HAP-1 (cell line): Measurements from ENCODE around the gene TTLL3.

Experiments used
- DNase-seq, 2 experiments: peaks; one replicate each; pipeline ENCODE4 v3.0.0-alpha.2; 2016 to 2020; ENCODE audit warnings: low spot score in 2 of 2
- H3K27me3 ChIP-seq: fragments of 250-450 bp; sonication (Bioruptor Pico); 2 replicates; pipeline ENCODE4 v1.5.1; 2020; ENCODE audit warnings: low read depth, mild to moderate bottlenecking, moderate library complexity
- H3K36me3 ChIP-seq: fragments of 250-450 bp; sonication (Bioruptor Pico); replicated peaks from 2 replicates; pipeline ENCODE4 v1.5.1; 2020; ENCODE audit warnings: mild to moderate bottlenecking
- H3K4me1 ChIP-seq: fragments of 250-450 bp; sonication (Bioruptor Pico); 2 replicates; pipeline ENCODE4 v1.5.1; 2020; ENCODE audit warnings: mild to moderate bottlenecking
- H3K4me3 ChIP-seq: fragments of 250-450 bp; sonication (Bioruptor Pico); 2 replicates; pipeline ENCODE4 v1.5.1; 2020; ENCODE audit warnings: mild to moderate bottlenecking, moderate library complexity
- H3K9me3 ChIP-seq: fragments of 250-450 bp; sonication (Bioruptor Pico); 2 replicates; pipeline ENCODE4 v1.5.1; 2020; ENCODE audit warnings: mild to moderate bottlenecking, moderate library complexity
- in situ Hi-C: fragments of 300-500 bp; cut with MboI; formaldehyde crosslinking; loops from 3 replicates; pipeline ENCODE4 v1.14.3; 2020; ENCODE audit warnings: low sequenced_read_pairs, inconsistent platforms, mixed read lengths

Gene TTLL3

DNA sequence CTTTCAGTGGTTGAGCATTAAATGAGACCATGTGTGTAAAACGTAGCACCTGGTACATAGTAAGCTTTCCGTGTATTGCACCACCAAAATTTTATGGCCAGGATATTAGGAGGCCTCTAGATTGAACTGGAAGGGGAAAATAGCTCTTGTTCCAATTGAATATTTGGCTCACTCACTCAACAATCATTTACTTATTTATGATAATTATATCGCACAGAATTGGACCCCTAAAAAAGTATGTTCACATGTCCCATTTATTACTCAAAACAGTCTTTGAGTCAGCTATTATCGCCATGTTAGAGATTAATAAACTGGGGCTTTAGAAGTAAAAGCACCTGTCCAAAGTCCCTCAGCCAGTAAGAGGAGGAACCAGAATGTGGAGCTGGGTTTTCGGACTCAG lies 5.1 kb upstream of the TTLL3 start:
- Histone ChIP-seq H3K36me3 (peaks cover 80% of the 10 kb centered on the region), H3K4me3 (no peak overlapping the region), H3K9me3 (no peaks in the 10 kb centered on the region), H3K4me1 (no peaks in the 10 kb centered on the region), H3K27me3 (no peaks in the 10 kb centered on the region)
- in situ Hi-C loops = no loop called here
- no peak for DNase-seq

GRCh38 chr3:9806137-9806536 lies 3.9 kb upstream of the TTLL3 start:
- DNase-seq = no peak
- Histone ChIP-seq H3K4me3 (no peak overlapping the region), H3K27me3 (no peaks in the 10 kb centered on the region), H3K4me1 (no peaks in the 10 kb centered on the region), H3K9me3 (no peaks in the 10 kb centered on the region), H3K36me3 (peaks cover 77% of the 10 kb centered on the region)
- in situ Hi-C loops = no loop called here

DNA sequence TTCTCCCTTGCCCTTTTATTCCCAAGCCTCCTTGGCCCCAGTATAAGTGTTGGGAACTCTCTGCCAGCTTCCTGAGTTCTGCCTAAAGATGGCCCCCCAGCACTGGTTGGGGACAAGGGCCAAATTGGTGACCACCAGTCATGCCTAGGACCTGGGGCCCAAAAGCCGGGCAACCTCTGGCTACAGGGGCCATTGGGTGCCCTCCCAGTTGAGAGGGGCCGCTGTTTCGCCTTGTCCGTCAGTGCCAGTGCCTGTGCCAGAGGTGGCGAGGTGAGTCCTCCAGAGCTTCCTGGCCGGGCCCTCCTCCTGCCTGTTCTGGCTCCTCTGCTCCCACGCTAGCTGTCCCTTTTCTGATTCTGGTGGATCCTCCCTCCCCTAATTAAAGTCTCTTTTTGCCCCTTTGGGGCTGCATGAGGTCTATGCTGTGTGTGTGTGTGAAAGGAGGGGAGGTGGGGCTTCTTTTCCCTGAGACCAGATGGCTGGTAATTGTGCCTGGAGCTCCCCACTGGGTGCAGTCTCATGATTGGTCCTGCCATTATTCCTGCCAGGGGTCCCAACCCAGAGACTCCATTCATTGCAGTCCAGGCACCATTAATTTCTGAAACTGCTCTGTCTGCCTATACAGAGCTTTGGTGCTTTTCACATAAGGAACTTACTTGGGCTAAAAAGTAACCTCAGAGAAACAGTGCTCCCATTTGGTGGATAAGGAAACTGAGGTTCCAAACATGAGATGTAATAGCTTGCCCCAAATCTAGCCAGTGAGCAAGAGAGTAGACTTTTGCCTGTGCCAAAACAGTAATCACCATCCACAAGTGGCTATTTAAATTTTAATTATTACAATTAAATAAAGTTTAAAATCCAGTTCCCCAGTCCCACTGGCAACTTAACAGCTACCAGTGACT lies 3.1 kb upstream of the TTLL3 start:
- in situ Hi-C loops = no loop called here
- no peak for DNase-seq
- Histone ChIP-seq H3K4me1 (no peaks in the 10 kb centered on the region), H3K9me3 (no peaks in the 10 kb centered on the region), H3K4me3 (no peak overlapping the region), H3K36me3 (peaks cover 77% of the 10 kb centered on the region), H3K27me3 (no peaks in the 10 kb centered on the region)

DNA sequence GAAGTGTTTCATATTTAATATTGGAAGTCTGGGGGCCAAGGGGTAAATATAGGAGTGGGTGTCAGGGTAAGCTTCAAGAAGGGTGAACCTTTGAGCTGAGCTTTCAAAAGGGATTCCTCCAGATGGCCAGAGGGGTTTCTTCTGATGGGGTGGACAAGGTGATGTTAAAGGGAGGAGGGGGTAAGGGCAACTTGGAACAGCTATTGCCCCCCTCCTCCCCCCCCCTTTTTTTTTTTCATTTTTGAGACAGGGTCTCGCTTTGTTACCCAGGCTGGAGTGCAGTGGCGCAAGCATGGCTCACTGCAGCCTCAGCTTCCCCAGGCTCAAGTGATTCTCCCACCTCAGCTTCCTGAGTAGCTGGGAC lies 2.1 kb upstream of the TTLL3 start:
- in situ Hi-C loops = no loop called here
- no peaks in the 10 kb centered on the region for H3K27me3 ChIP-seq
- peaks cover 79% of the 10 kb centered on the region for H3K36me3 ChIP-seq
- H3K4me1 ChIP-seq = no peaks in the 10 kb centered on the region
- no peaks in the 10 kb centered on the region for H3K9me3 ChIP-seq
- no peak for DNase-seq
- no peak overlapping the region for H3K4me3 ChIP-seq

- Histone ChIP-seq H3K27me3 (no peaks in the 10 kb centered on the region), H3K4me3 (no peak overlapping the region), H3K4me1 (no peaks in the 10 kb centered on the region), H3K36me3 (peaks cover 79% of the 10 kb centered on the region), H3K9me3 (no peaks in the 10 kb centered on the region)
- peak in 1 of 2 experiments; percentile 28 for DNase-seq
- in situ Hi-C loops = no loop called here
These were observed 1.6 kb upstream of the TTLL3 start for GRCh38 chr3:9808345-9809037.

DNA sequence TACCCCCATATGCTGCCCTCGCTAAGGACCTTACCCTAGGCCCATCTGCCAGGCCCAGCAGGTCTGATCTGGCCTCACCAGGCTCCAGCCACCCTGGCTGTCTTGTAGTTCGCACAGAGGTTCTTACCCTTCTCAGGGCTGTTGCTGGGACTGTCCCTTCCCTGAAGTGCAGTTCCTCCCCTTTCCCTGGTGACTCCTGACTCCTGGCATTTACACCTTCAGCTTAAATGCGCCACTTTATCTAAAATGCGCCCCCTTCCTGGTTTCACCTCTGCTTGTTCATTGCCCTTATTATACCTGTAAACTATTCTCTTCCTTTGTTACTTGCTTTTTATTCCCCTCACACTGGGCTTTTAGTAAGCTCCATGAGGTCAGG lies 835 bp upstream of the TTLL3 start:
- no peaks in the 10 kb centered on the region for H3K27me3 ChIP-seq
- H3K36me3 ChIP-seq = peaks cover 76% of the 10 kb centered on the region
- no peak overlapping the region for H3K4me3 ChIP-seq
- H3K9me3 ChIP-seq = no peaks in the 10 kb centered on the region
- H3K4me1 ChIP-seq = no peaks in the 10 kb centered on the region
- DNase-seq = no peak
- in situ Hi-C loops = no loop called here

GRCh38 chr3:9810433-9810770 lies 340 bp downstream of the TTLL3 start:
- no peak overlapping the region for H3K4me3 ChIP-seq
- H3K27me3 ChIP-seq = no peaks in the 10 kb centered on the region
- no peaks in the 10 kb centered on the region for H3K9me3 ChIP-seq
- H3K36me3 ChIP-seq = peaks cover 66% of the 10 kb centered on the region
- no peak for DNase-seq
- in situ Hi-C loops = no loop called here
- H3K4me1 ChIP-seq = no peaks in the 10 kb centered on the region

DNA sequence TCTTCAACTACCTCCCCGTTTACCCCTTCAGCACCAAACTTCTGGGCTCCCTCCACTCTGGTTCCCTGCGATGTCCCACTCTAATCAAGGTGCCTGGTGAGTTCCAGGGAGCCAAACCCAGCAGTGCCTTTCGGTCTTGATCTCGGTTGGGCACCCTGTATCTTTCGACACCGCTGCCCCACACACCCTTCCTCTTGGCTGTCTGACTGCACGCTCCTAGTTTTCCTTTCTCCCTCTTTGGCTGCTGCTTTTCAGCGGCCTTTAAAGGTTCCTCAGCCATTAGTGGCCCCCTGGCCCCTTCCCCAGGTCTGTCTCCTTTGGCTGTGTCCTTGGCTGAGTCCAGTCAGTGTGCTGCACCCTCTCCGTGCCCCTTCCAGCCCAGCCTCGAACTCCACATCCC lies 784 bp downstream of the TTLL3 start:
- Histone ChIP-seq H3K36me3 (peaks cover 62% of the 10 kb centered on the region), H3K4me3 (no peak overlapping the region)
- in situ Hi-C loops = no loop called here

DNA sequence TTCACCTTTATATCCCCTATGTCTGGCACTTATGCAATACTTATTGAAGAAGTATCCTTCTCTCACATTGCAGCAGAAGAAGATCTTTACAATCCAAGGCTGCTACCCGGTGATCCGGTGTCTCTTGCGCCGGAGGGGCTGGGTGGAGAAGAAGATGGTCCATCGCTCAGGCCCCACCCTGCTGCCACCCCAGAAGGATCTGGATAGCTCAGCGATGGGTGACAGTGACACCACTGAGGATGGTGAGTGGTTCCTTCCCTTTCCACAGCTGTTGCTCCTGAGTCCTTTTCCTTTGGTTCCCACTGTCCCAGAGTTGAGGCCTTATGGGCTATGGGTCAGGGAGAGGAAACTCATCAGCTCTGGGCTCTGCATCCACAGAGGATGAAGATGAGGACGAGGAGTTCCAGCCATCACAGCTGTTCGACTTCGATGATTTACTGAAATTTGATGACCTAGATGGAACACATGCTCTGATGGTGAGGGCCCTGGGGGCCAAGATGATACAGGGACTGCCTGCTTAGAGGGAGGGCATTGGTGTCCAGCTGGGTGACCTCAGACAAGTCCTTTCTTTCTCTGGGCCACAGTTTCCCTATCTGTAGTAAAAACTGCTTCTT lies 2.9 kb downstream of the TTLL3 start:
- Histone ChIP-seq H3K4me3 (no peak overlapping the region), H3K36me3 (peaks cover 45% of the 10 kb centered on the region), H3K27me3 (no peaks in the 10 kb centered on the region), H3K4me1 (no peaks in the 10 kb centered on the region), H3K9me3 (no peaks in the 10 kb centered on the region)
- in situ Hi-C loops = no loop called here
- no peak for DNase-seq

More for the DNA sequence above, 784 bp downstream of the TTLL3 start:
- DNase-seq = no peak
- Histone ChIP-seq H3K9me3 (no peaks in the 10 kb centered on the region), H3K4me1 (no peaks in the 10 kb centered on the region), H3K27me3 (no peaks in the 10 kb centered on the region)

GRCh38 chr3:9815986-9816385 lies 5.9 kb downstream of the TTLL3 start:
- Histone ChIP-seq H3K4me1 (no peaks in the 10 kb centered on the region), H3K36me3 (peaks cover 32% of the 10 kb centered on the region), H3K27me3 (no peaks in the 10 kb centered on the region), H3K4me3 (no peak overlapping the region), H3K9me3 (no peaks in the 10 kb centered on the region)
- no peak for DNase-seq
- in situ Hi-C loops = no loop called here

GRCh38 chr3:9817436-9817835 lies 7.4 kb downstream of the TTLL3 start:
- Histone ChIP-seq H3K4me3 (no peak overlapping the region), H3K9me3 (no peaks in the 10 kb centered on the region), H3K4me1 (no peaks in the 10 kb centered on the region), H3K27me3 (no peaks in the 10 kb centered on the region), H3K36me3 (peaks cover 24% of the 10 kb centered on the region)
- no peak for DNase-seq
- in situ Hi-C loops = no loop called here

DNA sequence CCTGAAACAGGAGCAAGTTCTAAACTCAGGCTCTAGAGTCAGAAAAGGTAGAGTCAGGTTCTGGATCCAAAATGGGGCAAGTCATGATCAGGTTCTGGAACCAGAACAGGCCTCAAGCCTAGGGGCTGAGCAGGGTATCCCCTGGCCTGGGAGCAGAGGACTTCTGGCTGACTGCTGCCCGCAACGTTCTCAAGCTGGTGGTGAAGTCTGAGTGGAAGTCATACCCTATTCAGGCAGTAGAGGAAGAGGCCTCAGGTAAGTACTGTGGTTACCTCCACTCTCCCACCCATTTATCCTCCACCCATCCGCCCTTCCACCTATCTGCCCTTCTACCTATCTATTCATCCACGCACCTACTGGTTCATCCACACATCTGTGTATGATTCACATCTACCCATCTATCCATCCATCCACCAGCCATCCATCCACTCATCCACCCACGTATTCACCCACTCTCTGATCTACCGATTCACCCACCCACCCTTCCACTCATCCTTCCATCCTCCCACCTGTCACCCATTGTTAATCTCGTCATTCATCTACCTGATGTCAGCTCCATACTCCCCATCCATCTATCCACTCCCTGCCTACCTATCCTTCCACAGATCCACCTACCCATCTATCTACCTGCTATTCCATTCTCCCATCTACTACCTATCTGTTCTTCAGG lies 8.7 kb downstream of the TTLL3 start:
- peaks cover 10% of the 10 kb centered on the region for H3K36me3 ChIP-seq
- no peak for DNase-seq
- H3K4me3 ChIP-seq = no peak overlapping the region
- no peaks in the 10 kb centered on the region for H3K27me3 ChIP-seq
- H3K9me3 ChIP-seq = no peaks in the 10 kb centered on the region
- in situ Hi-C loops = no loop called here
- no peaks in the 10 kb centered on the region for H3K4me1 ChIP-seq

DNA sequence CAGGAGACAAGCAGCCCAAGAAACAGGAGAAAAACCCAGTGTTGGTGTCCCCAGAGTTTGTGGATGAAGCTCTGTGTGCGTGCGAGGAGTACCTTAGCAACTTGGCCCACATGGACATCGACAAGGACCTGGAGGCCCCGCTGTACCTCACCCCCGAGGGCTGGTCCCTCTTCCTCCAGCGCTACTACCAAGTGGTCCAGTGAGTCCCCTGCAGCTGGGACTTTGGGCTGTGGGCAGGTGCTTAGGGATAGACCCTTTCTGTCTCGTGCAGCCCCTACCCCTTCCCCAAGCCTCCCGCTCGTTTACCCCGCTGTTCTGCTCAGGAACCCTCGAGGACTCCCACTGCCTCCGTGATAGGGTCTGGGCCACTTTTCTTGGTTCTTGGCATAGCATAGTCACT lies 10.5 kb downstream of the TTLL3 start:
- in situ Hi-C loops = no loop called here
- Histone ChIP-seq H3K27me3 (no peaks in the 10 kb centered on the region), H3K36me3 (peaks cover 7% of the 10 kb centered on the region), H3K4me1 (no peaks in the 10 kb centered on the region), H3K4me3 (no peak overlapping the region), H3K9me3 (no peaks in the 10 kb centered on the region)
- no peak for DNase-seq

DNA sequence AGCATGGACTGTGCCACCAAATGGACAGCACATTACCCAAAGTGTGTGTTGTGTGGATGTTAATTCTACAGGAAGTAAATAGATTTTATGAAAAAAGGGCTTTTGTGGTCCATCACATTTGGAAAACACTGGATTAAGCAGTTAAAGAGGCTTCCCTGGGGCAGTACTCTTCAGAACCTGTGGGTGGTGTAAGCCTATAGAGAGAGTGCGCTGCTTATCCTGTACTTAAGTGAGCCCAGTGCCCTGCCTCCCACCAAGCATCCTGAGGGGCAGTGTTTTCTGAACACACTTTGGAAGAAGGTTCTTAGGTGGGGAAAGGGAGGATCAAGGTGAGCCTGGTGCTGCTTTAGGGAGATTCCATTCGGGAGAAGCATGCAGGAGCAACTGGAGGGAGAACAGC lies 10.9 kb downstream of the TTLL3 start:
- Histone ChIP-seq H3K27me3 (no peaks in the 10 kb centered on the region), H3K4me1 (no peaks in the 10 kb centered on the region), H3K9me3 (no peaks in the 10 kb centered on the region), H3K4me3 (no peak overlapping the region), H3K36me3 (peaks cover 10% of the 10 kb centered on the region)
- DNase-seq = peak in 1 of 2 experiments; percentile 33
- in situ Hi-C loops = no loop called here
